ENCODE measurements around the gene PPDPF.

PPDPF gene

DNA sequence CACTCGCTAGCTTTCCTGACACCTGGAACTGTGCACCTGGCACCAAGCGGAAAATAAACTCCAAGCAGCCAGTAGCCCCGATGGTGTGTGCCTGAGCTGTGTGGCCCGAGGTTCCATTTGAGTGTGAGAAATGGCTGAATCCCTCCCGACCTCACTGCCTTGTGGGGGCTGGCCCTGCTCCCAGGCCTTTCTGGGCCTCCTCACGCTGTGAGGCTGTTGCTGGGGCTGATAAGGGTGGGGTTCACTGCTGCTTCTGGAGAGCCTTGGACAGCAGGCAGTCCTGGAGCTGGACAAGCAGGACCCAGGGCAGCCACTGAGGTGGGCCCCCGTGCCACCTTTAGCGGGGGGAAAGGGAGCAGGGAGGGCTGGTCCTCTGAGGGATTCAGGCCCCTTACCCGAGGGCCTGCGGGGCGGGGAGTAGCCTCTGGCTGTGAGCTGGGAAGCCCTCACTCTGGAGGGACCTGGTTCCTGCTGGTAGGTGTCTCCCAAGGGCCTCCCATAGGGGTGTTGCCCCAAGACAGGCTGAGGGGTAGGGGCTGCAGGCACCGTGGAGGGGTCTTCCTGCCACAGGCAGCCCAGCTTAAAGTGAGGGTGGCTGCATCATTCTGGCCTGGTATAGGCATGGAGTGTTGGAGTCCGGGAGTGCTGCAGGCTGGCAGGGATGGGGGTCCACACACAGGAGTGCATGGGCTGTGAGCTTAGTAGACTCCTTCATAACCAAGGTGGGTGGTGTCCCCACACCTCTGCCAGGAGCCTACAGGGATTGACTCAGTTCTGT lies 1.7 kb downstream of the PPDPF start:
- no peak for DNase-seq (ENCODE audit: low spot score)

DNA sequence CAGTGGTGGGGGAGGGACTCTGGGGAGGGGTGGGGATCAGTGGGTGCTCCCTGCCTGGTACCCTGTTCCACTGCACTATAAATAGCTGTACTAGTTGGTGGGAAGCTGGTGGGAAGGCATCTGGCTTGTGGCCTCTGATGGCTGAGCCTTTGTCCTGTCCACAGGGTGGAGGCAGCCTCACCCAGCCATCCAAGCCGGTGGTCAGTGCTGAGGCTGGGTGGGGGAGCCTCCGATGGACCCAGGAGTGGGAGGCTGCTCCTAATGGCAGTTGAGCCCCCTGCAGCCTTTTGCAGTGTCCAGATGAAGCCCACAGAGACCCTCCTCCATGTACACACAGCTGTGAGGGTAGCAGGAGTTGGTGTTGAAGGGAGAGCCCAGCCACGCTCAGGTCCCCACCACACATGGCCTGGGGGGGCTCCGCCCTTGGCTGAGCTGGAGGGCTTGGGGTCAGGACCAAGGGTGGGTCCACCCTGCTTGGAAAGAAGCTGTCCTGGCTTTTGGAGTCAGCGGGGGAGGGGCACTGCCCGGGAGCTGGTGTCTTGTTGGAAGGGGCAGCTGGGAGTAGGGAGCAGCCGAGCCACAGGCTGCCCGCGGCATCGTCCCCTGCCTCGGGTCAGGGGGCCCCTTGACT lies 2.5 kb downstream of the PPDPF start:
- no peak for DNase-seq (ENCODE audit: low spot score)

DNA sequence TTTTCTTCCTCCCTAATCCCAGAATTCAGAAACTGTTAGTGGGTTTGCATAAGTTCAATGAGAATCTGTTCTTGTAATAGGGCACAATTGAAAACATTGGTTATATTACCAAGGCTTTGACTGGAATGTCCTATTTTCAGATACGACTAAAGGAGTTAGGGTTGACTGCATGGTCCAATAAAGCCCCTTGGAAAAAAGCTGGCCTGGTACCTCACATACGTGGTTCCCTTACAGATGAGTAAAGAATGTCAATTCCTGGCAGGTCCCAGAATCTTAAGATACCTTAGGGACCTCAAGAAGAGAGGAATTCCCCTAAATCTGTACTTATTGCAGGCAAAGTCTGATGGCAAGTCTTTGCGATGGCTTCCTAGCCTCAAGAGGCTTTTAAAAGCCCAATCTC lies 4.6 kb downstream of the PPDPF start:
- DNase-seq (ENCODE audit: low spot score), result no peak

DNA sequence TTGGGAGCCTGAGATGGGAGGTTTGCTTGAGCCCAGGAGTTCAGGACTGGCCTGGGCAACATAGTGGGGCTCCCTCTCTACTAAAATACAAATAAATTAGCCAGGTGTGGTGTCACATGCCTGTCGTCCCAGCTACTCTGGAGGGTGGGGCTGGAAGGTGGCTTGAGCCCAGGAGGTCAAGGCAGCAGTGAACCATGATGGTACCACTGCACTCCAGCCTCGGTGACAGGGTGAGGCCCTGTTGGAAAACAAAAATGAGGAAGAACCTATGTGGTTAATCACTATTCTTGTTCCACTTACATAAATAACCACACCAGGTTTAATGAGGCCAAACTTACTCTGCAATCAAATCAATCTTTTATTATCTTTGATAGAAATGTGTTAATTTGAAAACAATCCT lies 5.4 kb downstream of the PPDPF start:
- no peak for DNase-seq (ENCODE audit: low spot score)

DNA sequence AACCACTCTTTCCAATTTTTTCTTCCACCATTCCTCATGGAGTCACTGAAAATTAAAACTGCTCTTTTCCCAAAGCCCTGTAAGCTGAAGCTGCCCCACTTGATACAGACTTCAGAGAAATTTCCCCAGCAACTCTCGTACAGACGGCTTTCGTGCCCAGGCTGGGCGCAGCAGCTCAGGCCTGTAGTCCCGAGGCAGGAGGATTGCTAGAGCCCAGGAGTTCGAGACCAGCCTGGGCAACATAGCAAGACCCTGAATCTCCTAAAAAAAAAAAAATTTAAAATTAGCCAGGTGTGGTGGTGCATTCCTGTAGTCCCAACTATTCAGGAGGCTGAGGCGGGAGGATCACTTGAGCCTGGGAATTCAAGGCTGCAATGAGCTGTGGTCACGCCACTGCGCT lies 6.6 kb downstream of the PPDPF start:
- DNase-seq (ENCODE audit: low spot score), result no peak

DNA sequence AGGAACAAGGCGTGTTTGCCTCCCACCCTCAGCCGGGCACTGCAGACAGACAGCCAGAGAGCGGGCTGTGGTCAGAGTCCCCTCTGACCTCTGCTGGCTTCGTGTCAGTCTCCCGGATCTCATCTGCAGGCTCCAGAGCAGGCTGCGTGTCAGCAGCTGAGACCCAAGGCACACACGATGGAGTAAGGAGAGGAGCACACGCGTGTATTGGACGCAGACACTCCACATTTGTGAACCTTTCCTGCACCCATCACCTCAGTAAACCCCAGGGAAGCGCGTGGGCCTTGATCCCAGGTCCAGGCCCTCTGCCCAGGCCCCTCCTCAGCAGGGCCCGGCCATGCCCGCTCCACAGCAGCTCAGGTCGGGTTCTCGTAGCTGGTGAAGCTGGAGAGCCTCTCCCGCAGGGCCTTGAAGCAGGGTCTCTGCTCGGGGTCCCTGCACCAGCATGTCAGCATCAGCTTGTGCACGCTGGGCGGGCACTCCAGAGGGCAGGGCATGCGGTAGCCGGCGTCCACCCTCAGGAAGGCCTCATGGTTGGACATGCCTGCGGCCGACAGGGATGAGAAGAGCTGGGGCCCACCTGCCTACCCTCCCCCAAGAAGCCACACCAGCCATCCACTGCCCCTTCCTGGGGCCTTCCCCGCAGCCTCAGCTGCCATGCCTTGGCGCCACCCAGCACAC lies 8.8 kb downstream of the PPDPF start:
- DNase-seq (ENCODE audit: low spot score), result no peak

DNA sequence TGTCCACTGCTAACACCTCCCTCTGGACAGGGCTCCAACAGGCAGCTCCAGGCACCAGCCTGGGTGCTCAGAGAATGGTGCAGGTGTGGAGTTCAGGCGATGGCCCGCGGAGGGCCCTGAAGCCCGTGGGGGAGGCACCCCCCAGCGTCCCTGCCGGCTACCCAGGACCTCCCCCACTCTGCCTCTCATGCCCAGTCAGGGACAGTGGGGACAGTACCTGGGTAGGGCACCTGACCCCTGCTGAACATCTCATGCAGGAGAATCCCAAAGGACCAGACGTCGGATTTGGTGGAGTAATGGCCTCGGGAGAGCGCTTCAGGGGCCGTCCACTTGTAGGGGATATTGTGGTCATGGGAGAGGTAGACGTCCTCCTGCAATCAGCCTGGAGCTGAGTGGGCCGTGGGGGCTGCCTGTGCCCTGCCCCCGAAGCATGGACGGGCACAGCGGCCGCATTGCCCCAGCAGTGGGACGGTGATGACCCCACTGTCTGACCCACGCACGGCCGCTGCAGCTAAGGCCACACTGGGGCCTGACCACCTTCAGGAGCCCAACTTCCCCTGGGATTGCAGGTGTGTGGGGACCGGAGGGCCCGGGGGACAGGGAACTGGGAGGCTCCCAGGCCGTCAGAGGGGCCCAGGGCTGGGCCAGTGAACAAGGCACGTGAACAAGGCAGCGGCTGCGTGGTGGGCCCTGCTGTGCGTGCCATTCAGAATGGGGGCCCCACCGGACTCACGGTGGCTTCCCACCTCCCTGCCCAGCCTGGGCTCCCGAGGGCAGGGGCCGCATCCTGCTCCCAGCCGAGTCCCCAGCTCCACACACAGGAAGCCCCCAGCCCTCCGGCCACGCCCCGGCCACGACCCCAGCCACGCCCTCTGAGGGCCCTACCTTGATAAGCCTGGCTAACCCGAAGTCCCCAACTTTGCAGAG lies 9.6 kb downstream of the PPDPF start:
- no peak for DNase-seq (ENCODE audit: low spot score)

DNA sequence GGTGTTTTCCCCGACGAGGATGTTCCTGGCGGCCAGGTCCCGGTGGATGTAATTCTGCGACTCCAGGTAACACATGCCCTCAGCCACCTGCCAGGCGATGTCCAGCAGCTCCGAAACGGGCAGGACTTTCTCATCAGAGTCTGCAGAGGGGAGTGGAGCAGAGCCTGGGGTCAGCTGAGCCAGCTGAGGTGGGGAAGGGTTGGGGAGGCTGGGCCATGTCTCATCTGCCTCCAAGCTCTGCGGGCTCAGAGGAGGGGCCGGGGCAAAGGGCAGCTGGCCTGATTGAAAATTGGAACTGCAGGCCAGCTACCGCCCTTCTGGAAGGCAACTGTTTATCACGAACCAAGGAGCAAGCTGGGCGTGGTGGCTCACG lies 10.2 kb downstream of the PPDPF start:
- DNase-seq (ENCODE audit: low spot score), result no peak

DNA sequence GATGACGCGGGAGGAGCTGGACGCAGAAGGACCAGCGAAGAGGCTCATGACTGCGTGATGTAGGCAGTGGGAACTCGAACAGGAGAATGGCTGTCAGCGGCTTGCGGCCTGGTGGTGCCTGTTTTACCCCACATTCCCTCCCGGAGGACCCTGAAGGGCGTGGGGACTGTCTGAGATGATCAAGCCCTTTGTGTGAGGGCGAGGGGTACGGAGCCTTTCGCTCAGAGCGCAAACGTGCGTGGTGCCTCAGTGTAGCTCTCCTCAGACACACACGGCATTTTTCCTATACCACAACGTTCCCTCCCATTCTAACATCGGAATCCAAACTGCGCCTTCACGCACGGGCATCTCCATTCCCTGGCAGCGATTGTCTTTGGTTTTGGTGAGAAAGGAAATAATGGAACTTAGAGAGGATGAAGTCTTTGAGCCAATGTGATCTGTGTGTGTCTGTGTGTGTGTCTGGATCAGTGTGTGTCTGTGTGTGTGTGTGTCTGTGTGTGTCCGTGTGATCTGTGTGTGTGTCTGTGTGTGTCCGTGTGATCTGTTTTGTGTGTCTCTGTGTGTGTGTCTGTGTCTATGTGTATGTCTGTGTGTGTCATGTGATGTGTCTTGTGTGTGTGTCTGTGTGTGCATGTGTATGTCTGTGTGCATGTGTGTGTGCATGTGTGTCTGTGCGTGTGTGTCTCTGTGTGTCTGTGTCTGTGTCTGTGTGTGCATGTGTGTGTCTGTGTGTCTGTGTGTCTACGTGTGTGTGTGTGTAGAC lies 11.3 kb downstream of the PPDPF start:
- no peak for DNase-seq (ENCODE audit: low spot score)

DNA sequence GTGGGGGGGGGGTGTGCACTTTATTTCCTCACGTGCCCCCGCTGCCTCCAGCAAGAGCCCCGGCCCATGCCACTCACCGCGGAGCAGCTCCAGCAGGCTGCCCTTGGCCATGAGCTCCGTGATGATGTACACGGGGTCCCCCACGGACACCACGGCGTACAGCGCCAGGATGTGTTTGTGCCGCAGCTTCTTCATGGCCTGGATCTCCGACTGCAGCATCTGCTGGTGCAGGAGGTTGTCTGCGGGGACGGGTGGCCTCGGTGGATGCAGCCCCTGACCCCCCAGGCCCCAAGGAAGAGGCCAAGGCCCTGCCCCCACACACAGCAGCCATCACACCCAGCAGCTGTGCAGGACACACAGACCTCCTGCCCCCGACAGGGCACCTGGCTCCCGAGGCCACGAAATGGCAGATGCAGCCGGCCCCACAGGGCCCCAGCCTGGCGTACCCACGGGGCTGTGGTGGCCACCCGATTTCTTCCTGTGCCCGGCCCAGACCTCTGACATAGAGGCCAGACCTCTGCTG lies 11.9 kb downstream of the PPDPF start:
- no peak for DNase-seq (ENCODE audit: low spot score)

DNA sequence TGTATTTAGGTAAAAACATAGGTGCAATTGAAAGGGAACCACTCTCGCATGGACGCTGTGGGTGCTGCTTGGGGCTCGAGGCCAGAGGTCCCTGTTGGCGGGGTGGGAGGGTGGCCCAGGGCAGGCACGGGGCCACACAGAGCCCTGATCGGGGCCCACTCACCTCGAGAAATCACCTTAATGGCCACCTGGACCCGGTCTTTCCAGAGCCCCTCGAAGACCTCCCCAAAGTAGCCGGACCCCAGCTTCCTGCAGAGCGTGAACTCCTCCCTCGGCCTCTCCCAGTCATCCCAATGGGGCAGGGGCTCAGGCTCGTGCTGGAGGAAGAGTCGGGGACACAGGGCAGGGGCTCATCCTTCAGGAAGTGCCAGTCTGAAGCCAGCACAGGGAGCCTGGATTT lies 12.8 kb downstream of the PPDPF start:
- DNase-seq (ENCODE audit: low spot score), result no peak

DNA sequence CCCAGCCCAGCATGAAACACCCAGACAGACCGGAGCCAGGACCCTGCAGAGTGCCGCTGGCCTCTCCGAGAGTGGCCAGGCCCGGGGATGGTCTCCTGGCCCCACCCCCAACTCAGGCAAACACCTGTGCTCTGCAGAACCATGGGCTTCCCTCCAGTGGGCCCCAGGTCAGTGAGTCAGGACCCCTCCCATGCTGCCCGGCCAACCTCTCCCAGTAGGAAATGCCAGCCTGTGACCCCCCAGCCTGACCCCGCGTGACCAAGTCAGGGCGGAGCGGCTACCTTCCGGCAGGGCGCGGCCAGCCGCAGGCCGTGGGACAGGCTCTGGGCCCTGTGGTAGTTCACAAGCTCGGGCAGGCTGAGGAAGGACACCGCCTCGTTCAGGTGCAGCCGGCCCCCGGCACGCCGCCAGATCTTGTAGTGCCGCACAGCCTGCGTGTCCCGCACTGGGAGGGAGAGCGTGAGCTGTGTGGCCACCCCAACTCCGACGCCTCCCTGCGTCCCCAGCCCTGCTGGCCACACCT lies 13.4 kb downstream of the PPDPF start:
- no peak for DNase-seq (ENCODE audit: low spot score)

DNA sequence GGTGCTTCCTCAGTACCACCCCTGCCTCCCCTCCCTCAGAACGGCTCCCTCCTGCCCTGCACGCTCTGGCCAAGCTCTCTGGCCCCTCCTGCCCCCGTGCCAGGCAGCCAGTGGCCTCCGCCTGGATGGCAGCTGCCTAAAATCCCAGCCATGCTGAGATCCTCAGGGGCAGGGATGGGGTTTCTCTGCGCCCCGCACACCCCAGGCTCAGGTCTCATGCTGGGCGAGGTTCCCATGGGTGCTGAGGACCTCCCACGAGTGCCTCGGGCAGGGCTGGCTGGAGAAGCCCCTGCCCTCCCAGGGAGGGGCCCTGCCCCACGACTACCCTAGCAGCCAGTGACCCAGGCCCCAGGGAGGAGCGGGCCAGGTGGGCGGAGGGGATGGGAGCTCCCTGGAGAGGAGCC lies 13.9 kb downstream of the PPDPF start:
- DNase-seq (ENCODE audit: low spot score), result no peak

DNA sequence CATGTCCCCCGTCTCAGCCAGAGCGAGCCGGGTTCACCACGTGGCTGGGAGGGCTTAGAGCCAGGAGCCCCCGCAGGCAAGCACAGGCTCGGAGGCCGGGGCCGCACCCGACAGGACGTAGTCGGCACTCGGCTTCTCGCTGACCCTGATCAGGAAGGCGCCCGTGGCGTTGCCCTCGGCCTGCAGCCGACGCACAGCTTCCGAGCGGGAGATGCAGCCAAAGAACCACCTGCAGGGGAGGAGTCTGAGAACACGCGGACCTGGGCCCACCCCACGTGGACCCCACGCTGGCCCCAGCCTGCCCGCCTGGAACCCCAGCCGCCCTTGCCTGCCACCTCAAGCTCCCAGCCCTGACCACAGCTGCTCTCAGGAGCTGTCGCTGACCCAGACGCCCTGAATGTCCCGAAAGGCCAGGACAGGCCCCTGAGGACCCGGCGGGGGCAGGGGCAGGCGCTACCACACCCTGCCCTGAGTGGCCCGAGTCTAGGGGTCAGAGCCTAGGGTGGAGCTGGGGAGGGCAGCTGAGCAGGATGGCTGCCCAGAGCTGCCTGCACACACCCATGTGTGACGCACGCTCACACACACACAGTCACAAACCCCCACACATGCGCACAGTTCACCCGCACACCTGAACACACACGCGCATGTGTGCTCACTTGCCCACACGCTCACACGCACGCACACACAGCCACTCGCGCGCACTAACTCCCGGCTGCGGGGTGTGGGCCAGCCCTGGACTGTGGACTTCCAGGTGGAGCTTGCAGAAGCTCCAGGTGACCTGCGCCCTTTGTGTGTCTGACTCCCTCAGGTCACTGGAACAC lies 14.5 kb downstream of the PPDPF start:
- no peak for DNase-seq (ENCODE audit: low spot score)

DNA sequence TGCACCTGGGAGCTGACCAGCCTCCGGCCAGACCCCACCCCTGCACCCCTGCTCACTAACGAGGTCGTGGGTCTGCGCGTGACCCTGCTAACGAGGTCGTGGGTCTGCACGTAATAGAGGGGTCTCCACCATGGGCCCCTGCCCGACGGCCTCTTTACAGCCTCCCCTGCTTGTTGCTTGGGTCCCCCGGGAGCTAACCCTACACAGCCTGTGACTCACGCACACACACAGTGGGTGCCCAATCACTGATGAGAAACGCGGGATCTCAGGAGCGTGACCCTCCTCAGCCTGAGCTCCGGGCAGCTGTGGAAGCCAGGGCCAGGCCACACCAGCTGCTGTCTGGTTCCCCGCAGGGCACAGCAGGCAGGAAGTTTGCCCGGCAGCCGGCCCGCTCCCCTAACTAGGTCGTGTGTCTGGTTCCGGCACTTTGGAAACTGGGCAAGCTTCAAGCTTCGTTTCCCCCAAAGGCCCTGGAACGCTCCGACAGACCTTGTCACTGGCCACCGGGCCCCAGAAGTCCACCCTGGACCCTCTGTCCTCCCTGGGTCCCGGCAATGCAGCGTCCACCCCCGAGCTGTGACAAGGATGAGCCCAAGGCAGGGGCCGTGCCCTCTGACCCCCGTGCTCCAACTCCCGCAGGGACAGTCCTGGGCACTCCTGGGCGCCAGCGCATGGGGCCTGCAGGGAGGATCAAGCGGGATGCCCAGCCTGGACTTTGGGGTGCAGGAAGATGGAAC lies 15.8 kb downstream of the PPDPF start:
- no peak for DNase-seq (ENCODE audit: low spot score)

DNA sequence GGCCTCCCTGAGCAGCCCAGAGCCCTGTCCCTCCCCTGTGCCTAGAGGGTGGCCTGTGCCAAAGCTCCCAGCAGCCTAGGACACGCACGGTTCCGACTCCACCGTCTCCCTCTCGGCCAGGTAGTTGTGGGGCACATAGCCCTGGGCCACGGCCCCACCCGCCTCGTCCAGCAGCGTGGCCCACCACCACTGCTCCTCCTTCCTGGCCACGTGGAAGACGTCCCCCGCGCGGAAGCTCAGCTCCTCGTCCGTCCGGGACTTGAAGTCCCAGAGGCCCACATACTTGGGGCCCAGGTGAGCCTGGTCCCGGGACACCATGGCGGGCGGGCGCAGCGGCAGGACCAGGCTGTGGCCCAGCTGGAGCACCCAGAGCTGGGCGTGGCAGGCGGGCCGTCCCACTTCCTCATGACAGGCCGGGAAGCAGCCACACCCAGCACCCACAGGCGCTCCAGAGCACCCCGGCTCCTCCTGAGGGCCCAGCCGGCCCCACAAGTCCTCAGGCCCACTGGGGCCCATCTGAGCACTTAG lies 16.5 kb downstream of the PPDPF start, which contains the start of gene PTK6:
Gene PTK6 (minus strand): TSS at position 380 of the 528 bp plus-strand sequence. CDS start 62 bp downstream, at position 318.
- DNase-seq (ENCODE audit: low spot score), result no peak

DNA sequence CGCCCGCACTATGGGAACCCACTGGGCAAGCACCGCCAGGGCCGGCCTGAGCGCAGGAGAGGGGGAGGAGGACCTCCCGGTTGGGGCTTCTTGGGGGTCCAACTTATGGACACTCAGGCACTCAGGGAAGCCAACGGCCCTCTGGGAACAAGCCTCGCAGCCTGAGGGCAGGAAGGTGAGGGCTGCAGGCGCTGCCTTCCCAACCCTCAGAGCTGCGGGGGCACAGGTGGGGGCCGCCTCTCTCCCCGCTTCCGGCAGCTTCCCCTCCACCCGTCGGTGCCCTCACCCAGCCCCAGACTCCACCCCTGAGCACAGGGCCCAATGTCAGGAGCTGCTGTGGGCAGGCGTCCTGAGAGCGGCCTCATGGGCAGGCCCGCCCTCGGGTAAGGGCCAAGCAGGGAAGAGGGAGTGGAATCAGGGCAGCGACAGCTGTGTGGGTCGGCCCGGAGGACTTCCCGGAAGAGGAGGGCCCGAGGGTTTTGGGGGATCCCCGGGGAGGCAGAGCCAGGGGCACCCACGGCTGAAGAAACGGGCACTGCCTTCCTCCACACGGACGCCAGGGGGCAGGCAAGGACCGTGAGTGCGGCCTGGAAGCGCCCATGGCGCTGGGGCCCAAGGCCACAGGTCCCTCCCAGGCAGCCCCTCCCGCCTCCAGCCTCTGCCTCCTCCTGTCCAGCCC lies 17.1 kb downstream of the PPDPF start:
- DNase-seq (ENCODE audit: low spot score), result peak; percentile 94
